Thyroid gland (tissue), 4 donors: ENCODE results near the gene CKS1B.

Source experiments
- CTCF ChIP-seq, 6 experiments: fragments of 200-600 bp in 3 of 6; fragments of 450-650 bp in 3 of 6; sonication (generic) in 3 of 6; IDR thresholded peaks; one replicate each; pipeline ENCODE4 v1.5.1; 2016 to 2019; ENCODE audit warnings: antibody characterized with exemption in 6 of 6, mild to moderate bottlenecking in 2 of 6, inconsistent platforms in 1 of 6, moderate library complexity in 1 of 6
- POLR2A ChIP-seq, 2 donors: fragments of 450-650 bp; IDR thresholded peaks; one replicate each; pipeline ENCODE4 v1.6.1; 2017; ENCODE audit warnings: antibody characterized with exemption in 2 of 2, mild to moderate bottlenecking in 2 of 2, moderate library complexity in 1 of 2

- TF ChIP-seq POLR2A (IDR thresholded peaks at IDR 0.05) (no peak), CTCF (IDR thresholded peaks at IDR 0.05) (no peak)
Measured at GRCh38 chr1:155022136-155022926, 47.9 kb downstream of the CKS1B start.
